BLaER1 treated with 17β-estradiol and CSF1 and Interleukin-3, amounts not matched to agents 10 nM and 100 nM (cell line): ENCODE measurements around the gene TMEM132D.

Source experiments
- H3K27ac ChIP-seq, 11 experiments: shearing (Covaris generic); formaldehyde crosslinking; 2 replicates each; pipeline ENCODE4 v1.8.1; 2022
- H3K27me3 ChIP-seq, 11 experiments: shearing (Covaris generic); formaldehyde crosslinking; 2 replicates each; pipeline ENCODE4 v1.8.1; 2022
- H3K36me3 ChIP-seq, 11 experiments: shearing (Covaris generic); formaldehyde crosslinking; 2 replicates each; pipeline ENCODE4 v1.8.1; 2022
- H3K4me1 ChIP-seq, 10 experiments: shearing (Covaris generic); formaldehyde crosslinking; 2 replicates each; pipeline ENCODE4 v1.8.1; 2022
- H3K4me2 ChIP-seq, 11 experiments: shearing (Covaris generic); formaldehyde crosslinking; 2 replicates each; pipeline ENCODE4 v1.8.1; 2022
- H3K4me3 ChIP-seq, 10 experiments: shearing (Covaris generic); formaldehyde crosslinking; 2 replicates each; pipeline ENCODE4 v1.8.1; 2022
- H3K9ac ChIP-seq, 11 experiments: shearing (Covaris generic); formaldehyde crosslinking; 2 replicates each; pipeline ENCODE4 v1.8.1; 2022
- H3K9me3 ChIP-seq, 11 experiments: shearing (Covaris generic); formaldehyde crosslinking; replicated peaks in 1 of 11; 2 replicates each; pipeline ENCODE4 v1.8.1; 2022
- H4K20me1 ChIP-seq, 11 experiments: shearing (Covaris generic); formaldehyde crosslinking; 2 replicates each; pipeline ENCODE4 v1.8.1; 2022
- Cebpa-rat ChIP-seq, 11 experiments: shearing (Covaris generic); IDR thresholded peaks; 2 replicates each; pipeline ENCODE4 v1.8.1; 2022

Gene TMEM132D

DNA sequence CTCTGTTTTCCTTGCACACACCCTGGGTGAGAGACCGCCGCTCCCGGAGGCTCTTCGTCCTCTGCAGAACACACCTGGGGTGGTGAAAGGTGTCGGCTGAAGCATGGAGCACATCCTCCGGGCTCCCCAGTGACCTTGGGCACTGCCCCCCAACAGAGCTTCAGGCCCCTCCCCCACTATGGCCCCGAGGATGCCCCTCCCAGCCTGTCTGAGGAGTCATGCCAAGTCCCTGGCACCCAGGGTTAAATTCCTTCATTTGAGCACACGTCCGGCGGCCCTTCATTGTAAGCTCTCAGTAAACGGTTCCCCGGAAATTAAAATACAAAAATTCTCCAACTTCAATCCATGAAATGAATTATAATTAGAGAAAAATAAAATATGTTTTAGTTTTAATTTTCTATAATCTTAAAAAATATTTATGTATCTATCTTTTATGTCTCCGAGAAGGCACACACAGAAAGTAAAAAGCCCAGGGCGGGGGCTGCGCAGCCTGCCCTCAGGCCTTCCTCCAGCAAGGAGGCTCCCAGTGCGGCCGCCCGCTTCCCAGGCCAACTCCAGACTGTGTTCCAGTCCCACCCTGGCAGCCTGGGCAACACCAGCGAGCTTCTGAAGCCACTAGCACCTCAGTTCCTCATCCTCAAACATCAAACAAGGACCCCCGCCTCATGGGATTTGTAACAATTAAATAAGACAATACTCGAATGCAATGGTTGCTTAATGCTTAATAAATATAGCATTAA, 63.5 kb downstream of the TMEM132D start:
- Histone ChIP-seq H3K9me3 (no peaks in the 10 kb centered on the region), H3K36me3 (no peaks in the 10 kb centered on the region), H3K4me3 (no peak overlapping the region), H3K27me3 (no peaks in the 10 kb centered on the region), H3K4me1 (no peaks in the 10 kb centered on the region), H4K20me1 (no peaks in the 10 kb centered on the region), H3K27ac (no peak overlapping the region), H3K4me2 (no peak overlapping the region), H3K9ac (no peak overlapping the region)
- no peak for TF ChIP-seq Cebpa-rat (IDR thresholded peaks at IDR 0.05)

DNA sequence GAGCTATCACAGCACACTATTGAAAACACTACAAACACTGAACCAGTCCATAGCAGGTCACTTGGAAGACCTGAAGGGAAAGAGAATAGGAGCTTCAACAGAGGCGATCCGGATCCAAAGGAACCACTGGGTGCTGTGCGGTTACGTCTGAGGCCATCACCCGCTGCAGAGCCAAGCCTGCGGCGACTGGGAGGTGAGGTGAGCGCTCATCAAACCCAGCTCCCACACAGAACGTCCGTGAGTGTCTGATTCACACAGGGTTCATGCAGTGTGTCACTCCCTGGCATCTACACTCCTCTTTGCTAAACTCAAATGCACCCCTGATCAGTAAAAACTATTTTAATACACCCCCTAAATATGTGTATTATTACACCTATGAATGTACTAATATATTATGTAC, 64.1 kb downstream of the TMEM132D start:
- Histone ChIP-seq H3K27me3 (no peaks in the 10 kb centered on the region), H3K9ac (no peak overlapping the region), H3K9me3 (no peaks in the 10 kb centered on the region), H3K36me3 (no peaks in the 10 kb centered on the region), H3K4me1 (no peaks in the 10 kb centered on the region), H3K27ac (no peak overlapping the region), H3K4me3 (no peak overlapping the region), H4K20me1 (no peaks in the 10 kb centered on the region), H3K4me2 (no peak overlapping the region)
- no peak for TF ChIP-seq Cebpa-rat (IDR thresholded peaks at IDR 0.05)

DNA sequence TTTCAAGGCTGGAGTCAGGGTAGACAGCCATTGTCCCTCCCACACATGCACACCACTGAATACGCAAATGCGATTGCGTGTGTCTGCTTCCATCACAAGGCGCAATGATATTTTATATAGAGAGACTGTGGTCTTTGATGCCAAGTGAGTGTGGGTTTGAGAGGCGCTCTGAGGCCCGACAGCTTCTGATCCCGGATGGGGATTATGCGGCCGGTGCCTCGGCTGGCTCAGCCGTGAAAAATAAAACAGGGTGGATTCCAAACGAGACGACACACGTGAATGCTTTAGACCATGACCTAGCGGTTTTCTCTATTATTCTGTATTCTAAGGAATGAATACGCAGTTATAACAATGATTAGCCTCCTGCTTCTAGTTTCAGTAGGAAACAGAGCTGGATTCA, 72.5 kb downstream of the TMEM132D start:
- no peak overlapping the region for H3K4me3 ChIP-seq
- no peak overlapping the region for H3K9ac ChIP-seq
- no peaks in the 10 kb centered on the region for H3K27me3 ChIP-seq
- H3K4me1 ChIP-seq: peaks cover 0 to 7% (median 0%) of the 10 kb centered on the region in 10 experiments; a peak in 2 of 20 replicates
- TF ChIP-seq Cebpa-rat (IDR thresholded peaks at IDR 0.05): no peak
- H3K27ac ChIP-seq: no peak overlapping the region
- H3K9me3 ChIP-seq: no peaks in the 10 kb centered on the region
- H3K4me2 ChIP-seq: no peak overlapping the region
- no peaks in the 10 kb centered on the region for H4K20me1 ChIP-seq
- H3K36me3 ChIP-seq: no peaks in the 10 kb centered on the region

DNA sequence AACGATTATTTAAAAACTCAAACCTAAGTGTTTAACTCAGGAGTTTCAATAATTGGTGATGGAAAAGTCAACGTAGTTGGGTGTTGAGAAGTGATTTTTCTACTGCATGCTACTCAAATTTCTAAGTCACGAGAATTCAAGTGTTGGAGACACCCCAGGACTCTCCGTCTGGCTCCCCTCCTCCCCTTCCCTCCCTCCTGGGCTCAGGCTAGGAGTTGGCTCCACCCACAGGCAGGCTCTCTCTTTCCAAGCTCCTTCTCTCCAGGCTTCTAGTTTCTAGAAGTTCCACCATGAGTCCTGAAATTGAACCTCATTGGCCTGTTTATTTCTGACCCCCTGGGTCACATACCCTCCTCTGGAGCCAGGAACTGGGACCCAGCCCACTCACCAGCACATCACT, 73.0 kb downstream of the TMEM132D start:
- no peaks in the 10 kb centered on the region for H4K20me1 ChIP-seq
- no peak overlapping the region for H3K4me3 ChIP-seq
- no peaks in the 10 kb centered on the region for H3K36me3 ChIP-seq
- H3K9ac ChIP-seq: no peak overlapping the region
- no peak overlapping the region for H3K4me2 ChIP-seq
- TF ChIP-seq Cebpa-rat (IDR thresholded peaks at IDR 0.05): no peak
- no peaks in the 10 kb centered on the region for H3K27me3 ChIP-seq
- H3K4me1 ChIP-seq: peaks cover 0 to 7% (median 0%) of the 10 kb centered on the region in 10 experiments; a peak in 2 of 20 replicates
- no peak overlapping the region for H3K27ac ChIP-seq
- H3K9me3 ChIP-seq: no peaks in the 10 kb centered on the region

DNA sequence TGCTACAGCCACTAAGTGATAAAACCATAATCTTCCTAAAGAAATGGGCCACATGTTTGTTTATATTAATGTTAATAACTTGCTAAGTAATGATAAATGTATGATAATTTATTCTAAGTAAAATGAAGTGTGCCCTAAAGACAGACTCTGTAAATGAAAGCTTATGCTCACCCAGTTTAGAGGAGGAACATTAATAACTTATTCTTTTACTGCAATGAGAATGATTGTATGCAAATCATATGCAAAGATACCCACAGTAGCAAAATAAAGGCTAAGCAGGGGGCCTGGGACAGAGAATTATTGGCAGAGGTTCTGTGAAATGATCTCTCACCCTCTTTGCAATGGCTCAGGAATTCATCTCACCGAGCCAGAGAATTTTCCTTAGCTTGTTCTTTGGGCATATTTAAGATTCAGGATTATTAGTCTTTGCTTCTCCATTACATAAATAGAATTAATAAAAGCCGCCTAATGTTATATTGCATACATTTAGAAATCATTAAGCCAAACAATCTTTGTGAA, 75.9 kb downstream of the TMEM132D start:
- Histone ChIP-seq H3K4me3 (no peak overlapping the region), H3K36me3 (0 out of 22 replicates have a peak, but pooled peaks cover 0 to 4% (median 0%) of the 10 kb centered on the region in 11 experiments), H3K9me3 (peaks cover 7 to 14% (median 10%) of the 10 kb centered on the region in 11 experiments), H4K20me1 (no peaks in the 10 kb centered on the region), H3K27ac (no peak overlapping the region), H3K27me3 (no peaks in the 10 kb centered on the region), H3K4me2 (no peak overlapping the region), H3K4me1 (peaks cover 0 to 7% (median 2%) of the 10 kb centered on the region in 10 experiments; a peak in 5 of 20 replicates), H3K9ac (no peak overlapping the region)
- no peak for TF ChIP-seq Cebpa-rat (IDR thresholded peaks at IDR 0.05)

DNA sequence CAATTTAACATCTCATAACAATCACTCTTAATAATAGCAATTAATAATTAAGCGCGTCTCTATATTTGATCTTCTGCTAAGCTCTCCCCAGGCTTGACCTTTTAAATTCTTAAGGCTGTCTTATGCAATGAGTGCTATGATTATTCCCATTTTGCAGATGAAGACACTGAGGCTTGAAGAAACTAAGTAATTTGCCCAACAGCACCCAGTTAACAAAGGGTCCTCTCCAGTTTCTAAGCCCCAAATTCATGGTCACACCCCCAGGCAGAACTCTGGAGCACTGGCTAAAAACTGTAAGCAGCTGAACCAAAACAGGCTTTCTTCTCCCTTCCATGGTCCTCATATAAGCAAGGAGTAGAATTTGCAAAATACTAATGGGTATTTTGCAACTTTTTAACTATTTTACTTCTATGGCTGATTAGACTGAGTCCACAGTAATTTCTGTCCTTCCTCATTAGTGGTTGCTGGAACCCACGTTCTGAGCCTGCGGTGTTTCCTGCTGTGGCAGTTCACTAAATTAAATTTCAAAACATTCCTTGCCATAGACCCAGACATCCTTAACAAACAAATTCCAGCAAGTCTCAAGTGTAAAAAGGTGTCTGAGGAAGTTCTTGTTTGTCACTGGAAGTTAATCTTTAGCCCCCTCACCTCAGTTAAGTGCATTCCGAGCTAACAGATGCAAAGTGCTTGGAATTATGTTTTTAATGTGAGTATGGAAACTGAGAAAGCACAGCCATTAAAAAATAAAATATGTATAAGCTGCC, 76.5 kb downstream of the TMEM132D start:
- H3K9me3 ChIP-seq: peaks cover 12 to 20% (median 17%) of the 10 kb centered on the region in 11 experiments
- no peak overlapping the region for H3K4me3 ChIP-seq
- H3K4me1 ChIP-seq: peaks cover 0 to 11% (median 7%) of the 10 kb centered on the region in 10 experiments; a peak in 15 of 20 replicates
- H3K27me3 ChIP-seq: no peaks in the 10 kb centered on the region
- H3K27ac ChIP-seq: no peak overlapping the region
- H3K4me2 ChIP-seq: peak overlapping the region in 3 of 11 experiments; percentile 27 to 33 (median 29); a peak in 4 of 22 replicates
- H3K36me3 ChIP-seq: 0 out of 22 replicates have a peak, but pooled peaks cover 0 to 4% (median 0%) of the 10 kb centered on the region in 11 experiments
- no peaks in the 10 kb centered on the region for H4K20me1 ChIP-seq
- TF ChIP-seq Cebpa-rat (IDR thresholded peaks at IDR 0.05): no peak
- H3K9ac ChIP-seq: no peak overlapping the region

DNA sequence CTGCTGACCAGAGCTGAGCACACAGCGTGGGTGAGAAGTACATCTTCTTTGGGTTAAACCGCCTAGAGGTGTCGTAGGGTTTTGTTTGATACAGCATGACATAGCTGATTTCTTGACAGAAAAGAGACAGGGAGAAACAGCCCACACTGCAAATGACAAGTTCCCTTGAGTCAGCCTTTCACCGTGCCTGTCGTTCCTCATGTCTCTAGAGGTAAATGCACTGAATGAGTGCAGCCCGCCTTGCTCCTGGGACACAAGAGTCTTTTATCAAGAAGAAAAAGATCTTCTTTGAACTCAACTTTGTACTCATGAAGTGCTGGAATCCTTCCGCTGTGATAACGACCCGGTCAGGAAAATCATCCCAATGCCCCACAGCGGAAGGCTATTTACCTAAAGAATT, 77.6 kb downstream of the TMEM132D start:
- no peak for TF ChIP-seq Cebpa-rat (IDR thresholded peaks at IDR 0.05)
- Histone ChIP-seq H3K4me2 (no peak overlapping the region), H3K4me1 (peaks cover 0 to 21% (median 14%) of the 10 kb centered on the region in 10 experiments; a peak in 15 of 20 replicates), H3K36me3 (0 out of 22 replicates have a peak, but pooled peaks cover 0 to 4% (median 0%) of the 10 kb centered on the region in 11 experiments), H3K27me3 (no peaks in the 10 kb centered on the region), H3K27ac (no peak overlapping the region), H4K20me1 (no peaks in the 10 kb centered on the region), H3K9ac (no peak overlapping the region), H3K4me3 (no peak overlapping the region), H3K9me3 (peaks cover 12 to 30% (median 26%) of the 10 kb centered on the region in 11 experiments)

DNA sequence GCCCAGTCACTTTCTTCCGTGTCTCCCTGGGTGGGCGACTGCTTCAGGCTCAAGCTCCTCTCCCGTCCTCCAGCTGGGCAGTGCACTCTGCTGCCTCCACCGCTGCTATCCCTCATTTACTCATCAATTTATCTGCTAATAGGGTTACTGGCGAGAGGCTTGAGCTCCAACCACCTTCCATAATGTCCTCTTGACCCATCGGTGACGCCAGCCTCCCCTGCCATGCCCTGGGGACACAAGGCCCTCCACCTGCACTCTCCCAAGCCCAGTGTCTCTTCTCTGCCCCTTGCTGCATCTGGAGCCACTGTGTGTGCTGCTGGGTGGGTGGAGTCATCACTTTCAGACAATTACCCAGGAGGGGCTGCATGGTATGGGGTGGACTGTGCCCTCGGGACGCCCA, 78.5 kb downstream of the TMEM132D start:
- Histone ChIP-seq H3K4me3 (no peak overlapping the region), H3K36me3 (0 out of 22 replicates have a peak, but pooled peaks cover 0 to 4% (median 0%) of the 10 kb centered on the region in 11 experiments), H3K27ac (no peak overlapping the region), H3K9ac (no peak overlapping the region), H3K27me3 (no peaks in the 10 kb centered on the region), H4K20me1 (no peaks in the 10 kb centered on the region), H3K4me2 (no peak overlapping the region), H3K9me3 (peaks cover 12 to 37% (median 31%) of the 10 kb centered on the region in 11 experiments), H3K4me1 (peaks cover 0 to 23% (median 15%) of the 10 kb centered on the region in 10 experiments; a peak in 15 of 20 replicates)
- no peak for TF ChIP-seq Cebpa-rat (IDR thresholded peaks at IDR 0.05)

DNA sequence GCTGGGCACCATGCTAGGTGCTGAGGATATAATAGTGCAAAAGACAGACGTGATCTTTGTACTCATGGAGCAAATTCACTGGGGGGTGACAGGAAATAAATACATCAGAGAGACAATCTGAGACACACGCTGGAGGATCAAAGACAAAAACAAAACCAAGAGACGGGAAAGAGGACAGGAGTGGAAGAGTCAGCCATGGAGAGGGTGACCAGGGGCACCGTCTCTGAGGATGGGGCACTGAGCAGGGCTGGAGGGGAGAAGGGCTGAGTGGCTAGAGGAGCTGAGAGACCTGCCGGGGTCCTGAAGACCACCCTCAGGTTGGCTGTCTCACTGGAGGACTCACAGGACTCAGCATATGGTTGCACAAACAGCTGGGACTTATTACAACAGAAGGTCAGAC, 81.9 kb downstream of the TMEM132D start:
- H3K27me3 ChIP-seq: no peaks in the 10 kb centered on the region
- H3K36me3 ChIP-seq: 0 out of 22 replicates have a peak, but pooled peaks cover 0 to 4% (median 0%) of the 10 kb centered on the region in 11 experiments
- H3K4me3 ChIP-seq: no peak overlapping the region
- no peaks in the 10 kb centered on the region for H4K20me1 ChIP-seq
- peak overlapping the region in 4 of 11 experiments; percentile 59 to 71 (median 60); a peak in 8 of 22 replicates for H3K27ac ChIP-seq
- H3K9ac ChIP-seq: 0 out of 22 replicates have a peak overlapping the region, but pooled peaks of 1 of the 11 experiments have one; percentile 10
- TF ChIP-seq Cebpa-rat (IDR thresholded peaks at IDR 0.05): no peak
- peaks cover 8 to 39% (median 31%) of the 10 kb centered on the region in 10 experiments; a peak in 19 of 20 replicates for H3K4me1 ChIP-seq
- H3K4me2 ChIP-seq: peak overlapping the region in 8 of 11 experiments; percentile 34 to 75 (median 54); a peak in 15 of 22 replicates
- peaks cover 12 to 37% (median 31%) of the 10 kb centered on the region in 11 experiments for H3K9me3 ChIP-seq
